PC-9 (cell line): ENCODE results near the gene SMIM36.

Experiments used
- CTCF ChIP-seq: fragments of 200-600 bp; sonication (generic); conservative IDR thresholded peaks from 2 replicates; pipeline ENCODE4 v1.6.1; 2017; ENCODE audit warnings: mixed run types, antibody characterized with exemption, mild to moderate bottlenecking, moderate library complexity
- EZH2 ChIP-seq: fragments of 200-600 bp; sonication (generic); IDR thresholded peaks from 2 replicates; pipeline ENCODE4 v1.8.0; 2017; ENCODE audit warnings: antibody characterized with exemption, low read depth

GRCh38 chr17:55480631-55481315 lies 30.5 kb downstream of the SMIM36 start:
- TF ChIP-seq CTCF (no peak), EZH2 (no peak)
